OCI-LY7 (cell line): ENCODE measurements around the gene PRSS1. TPM values are rescaled to one million over a fixed set of nuclear protein-coding genes. Genes with fewer than 3 reads are reported as not detected.

Experiments
- BruUV-seq: library from RNA; stranded (reverse); fragments of 400-500 nt; replicated peaks from 2 replicates; lab custom pipeline; 2021; lab: Mats Ljungman, UMichigan
- CTCF ChIA-PET: fragments of 300-600 bp; sonication (Branson Sonifier 250); formaldehyde crosslinking; loops from one replicate; lab custom pipeline; 2022; ENCODE audit warnings: antibody characterized with exemption; ENCODE audit not compliant: unreplicated experiment; lab: Charles Lee
- POLR2A ChIA-PET: fragments of 300-600 bp; sonication (Branson Sonifier 250); formaldehyde crosslinking; loops from one replicate; lab custom pipeline; 2022; ENCODE audit warnings: antibody characterized with exemption; lab: Charles Lee
- DNase-seq: peaks from one replicate; pipeline ENCODE4 v3.0.0-alpha.2; 2015; ENCODE audit warnings: low spot score
- H2AFZ ChIP-seq: fragments of 200-600 bp; sonication (generic), shearing (Covaris generic); 2 replicates; pipeline ENCODE4 v1.6.1; 2014; ENCODE audit warnings: mild to moderate bottlenecking, antibody characterized with exemption, low read length, moderate library complexity
- H3K27ac ChIP-seq: fragments of 200-600 bp; sonication (generic); 2 replicates; pipeline ENCODE4 v1.5.1; 2014; ENCODE audit warnings: mixed run types, low read depth, mild to moderate bottlenecking, moderate library complexity, low read length, inconsistent platforms; ENCODE audit not compliant: poor library complexity, severe bottlenecking
- H3K36me3 ChIP-seq: fragments of 200-600 bp; sonication (generic); 2 replicates; pipeline ENCODE4 v1.6.1; 2014; ENCODE audit warnings: mild to moderate bottlenecking, antibody characterized with exemption, low read length, moderate library complexity, mixed read lengths; ENCODE audit not compliant: insufficient read depth
- H3K4me1 ChIP-seq: fragments of 200-600 bp; sonication (generic); 2 replicates; pipeline ENCODE4 v1.5.1; 2014; ENCODE audit warnings: mild to moderate bottlenecking, low read length; ENCODE audit not compliant: insufficient read depth, poor library complexity, severe bottlenecking
- H3K4me2 ChIP-seq: fragments of 200-600 bp; sonication (generic); 2 replicates; pipeline ENCODE4 v1.6.1; 2014; ENCODE audit warnings: mild to moderate bottlenecking, low read length
- H3K4me3 ChIP-seq: fragments of 200-600 bp; sonication (generic); 2 replicates; pipeline ENCODE4 v1.5.1; 2014; ENCODE audit warnings: mild to moderate bottlenecking, low read depth, low read length; ENCODE audit not compliant: poor library complexity, severe bottlenecking
- H3K79me2 ChIP-seq: fragments of 200-600 bp; sonication (generic); 2 replicates; pipeline ENCODE4 v1.6.1; 2016; ENCODE audit warnings: low read depth, mild to moderate bottlenecking, low read length, moderate library complexity, mixed read lengths; ENCODE audit not compliant: insufficient read depth
- H3K9me2 ChIP-seq: fragments of 200-600 bp; sonication (generic); 2 replicates; pipeline ENCODE4 v1.6.1; 2016; ENCODE audit warnings: mild to moderate bottlenecking, low read length, mixed read lengths; ENCODE audit not compliant: insufficient read depth
- H3K9me3 ChIP-seq: fragments of 200-600 bp; sonication (generic); 2 replicates; pipeline ENCODE4 v1.6.1; 2014; ENCODE audit warnings: mild to moderate bottlenecking, mixed run types, low read length, mixed read lengths
- H4K20me1 ChIP-seq: fragments of 200-600 bp; sonication (generic); 2 replicates; pipeline ENCODE4 v1.6.1; 2014; ENCODE audit warnings: mild to moderate bottlenecking, antibody characterized with exemption, low read length, moderate library complexity, mixed read lengths; ENCODE audit not compliant: insufficient read depth
- CTCF ChIP-seq: fragments of 200-600 bp; sonication (generic); conservative IDR thresholded peaks from 2 replicates; pipeline ENCODE4 v1.5.1; 2014; ENCODE audit warnings: mild to moderate bottlenecking, antibody characterized with exemption, low read length, moderate library complexity, mixed read lengths
- EZH2phosphoT487 ChIP-seq: fragments of 200-600 bp; sonication (generic); IDR thresholded peaks from 2 replicates; pipeline ENCODE4 v1.6.1; 2018; ENCODE audit warnings: low read depth, borderline replicate concordance, mild to moderate bottlenecking, mixed run types, antibody characterized with exemption, low read length, moderate library complexity, mixed read lengths
- intact Hi-C: fragments of 100-400 bp; cut with micrococcal nuclease; formaldehyde crosslinking; loops from one replicate; pipeline ENCODE4 v1.10.0; 2022; ENCODE audit not compliant: unreplicated experiment
- total RNA-seq, 2 experiments: library from RNA; depleted of rRNA in 1 of 2; stranded (reverse); fragments of >200 nt in 1 of 2; shearing (Covaris generic) in 1 of 2; gene quantifications; 2 replicates each; pipeline ENCODE4 v1.2.3, GENCODE V29; 2014 to 2022

The PRSS1 gene
- total RNA-seq, 2 experiments from 2014 or later, result not detected

- H3K79me2 ChIP-seq, result peaks cover 50% of the 10 kb centered on the region; the same call in 1 of the 2 replicates
- DNase-seq, result no peak
- no peaks in the 10 kb centered on the region for H3K9me3 ChIP-seq
- peak overlapping the region; percentile 81 for H3K4me3 ChIP-seq
- ChIA-PET POLR2A (interaction anchor here (1.1 to 19.1 kb wide), 4 partner anchors 9 to 215 kb away, joined by 3 to 666 read pairs (median 14); no protein-coding TSS in a partner anchor), CTCF (interaction anchor here (5.7 kb wide), 1 partner anchor 9 kb away, joined by 90 read pairs; no protein-coding TSS in a partner anchor)
- H3K27ac ChIP-seq, result peak overlapping the region; percentile 88
- peak overlapping the region; percentile 89 for H3K4me2 ChIP-seq
- peaks cover 67% of the 10 kb centered on the region for H3K36me3 ChIP-seq
- TF ChIP-seq EZH2phosphoT487 (no peak), CTCF (no peak)
- intact Hi-C loops, result loop anchor here (10.0 kb wide), 1 partner anchor 285 kb away; no protein-coding TSS in a partner anchor
- H2AFZ ChIP-seq, result no peak overlapping the region
- no TSS peak for BruUV-seq
- no peaks in the 10 kb centered on the region for H3K9me2 ChIP-seq
- peaks cover 70% of the 10 kb centered on the region for H3K4me1 ChIP-seq
- no peaks in the 10 kb centered on the region for H4K20me1 ChIP-seq
Observed at GRCh38 chr7:142800088-142800487, 50.8 kb downstream of the PRSS1 start.

- H3K4me3 ChIP-seq, result no peak overlapping the region
- H3K79me2 ChIP-seq, result peaks cover 49% of the 10 kb centered on the region; the same call in 1 of the 2 replicates
- CTCF ChIA-PET, result no interaction called here
- no TSS peak for BruUV-seq
- POLR2A ChIA-PET, result interaction anchor here (0.8 to 19.1 kb wide), 3 partner anchors 8 to 10 kb away, joined by 3 to 666 read pairs (median 666); no protein-coding TSS in a partner anchor
- no peak overlapping the region for H2AFZ ChIP-seq
- H3K4me2 ChIP-seq, result peak overlapping the region; percentile 89
- H3K9me3 ChIP-seq, result no peaks in the 10 kb centered on the region
- no peaks in the 10 kb centered on the region for H3K9me2 ChIP-seq
- no peak for DNase-seq
- peaks cover 70% of the 10 kb centered on the region for H3K4me1 ChIP-seq
- H3K36me3 ChIP-seq, result peaks cover 74% of the 10 kb centered on the region
- H4K20me1 ChIP-seq, result no peaks in the 10 kb centered on the region
- TF ChIP-seq EZH2phosphoT487 (no peak), CTCF (no peak)
- intact Hi-C loops, result loop anchor here (10.0 kb wide), 1 partner anchor 284 kb away; no protein-coding TSS in a partner anchor
- H3K27ac ChIP-seq, result peak overlapping the region; percentile 88
Observed at GRCh38 chr7:142800699-142801260, 51.5 kb downstream of the PRSS1 start.
